GM19193 (cell line): ENCODE results near the gene GMPR.

Experiments
- POLR2A ChIP-seq: IDR thresholded peaks from 4 replicates; pipeline ENCODE4 v1.6.1; 2011; ENCODE audit not compliant: insufficient read depth, insufficient read length; ENCODE audit errors: extremely low read depth

The GMPR gene

DNA sequence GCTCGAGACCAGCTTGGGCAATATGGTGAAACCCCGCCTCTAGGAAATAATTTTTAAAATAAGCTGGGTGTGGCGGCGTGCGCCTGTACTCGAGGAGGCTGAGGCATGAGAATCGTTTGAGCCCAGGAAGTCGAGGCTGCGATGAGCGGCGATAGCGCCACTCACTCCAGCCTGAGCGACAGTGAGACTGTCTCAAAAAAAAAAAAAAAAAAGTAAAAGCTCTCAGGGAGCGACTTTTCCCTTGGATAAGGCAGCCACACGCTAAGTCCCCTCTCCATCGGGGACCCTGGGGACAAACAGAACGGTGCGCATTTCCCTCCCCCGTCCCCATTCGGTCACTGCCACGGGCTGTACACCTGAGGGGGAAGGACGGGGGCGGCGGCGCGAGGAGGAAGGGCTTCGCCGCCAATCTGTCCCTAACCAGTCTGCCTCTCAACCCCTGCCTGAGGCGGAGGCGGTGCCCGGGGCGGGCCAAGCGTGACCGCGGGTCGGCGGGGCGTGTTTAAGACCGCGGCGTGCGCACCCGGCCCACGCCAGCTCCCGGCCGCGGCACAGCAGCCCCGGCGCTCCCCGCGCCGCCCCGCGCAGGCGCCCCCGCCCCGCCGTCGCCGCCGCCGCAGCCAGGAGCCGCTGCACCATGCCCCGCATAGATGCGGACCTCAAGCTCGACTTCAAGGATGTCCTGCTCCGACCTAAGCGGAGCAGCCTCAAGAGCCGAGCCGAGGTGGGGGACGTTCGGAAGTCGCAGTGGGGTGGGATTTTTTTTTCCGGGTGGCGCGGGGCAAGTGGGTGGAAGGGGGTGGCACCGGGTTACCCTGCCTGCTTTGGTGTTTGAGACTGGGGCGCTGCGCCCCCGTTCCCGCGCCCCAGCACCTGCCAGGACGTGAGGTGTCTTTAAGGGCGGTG lies at the start of gene GMPR:
Gene GMPR (plus strand): TSS at position 531 of the 906 bp plus-strand sequence. CDS start 107 bp downstream, at position 638.
- peak; percentile 45 for TF ChIP-seq POLR2A

- no peak for TF ChIP-seq POLR2A
These were observed 48.2 kb upstream of the GMPR start for GRCh38 chr6:16190214-16190613.

DNA sequence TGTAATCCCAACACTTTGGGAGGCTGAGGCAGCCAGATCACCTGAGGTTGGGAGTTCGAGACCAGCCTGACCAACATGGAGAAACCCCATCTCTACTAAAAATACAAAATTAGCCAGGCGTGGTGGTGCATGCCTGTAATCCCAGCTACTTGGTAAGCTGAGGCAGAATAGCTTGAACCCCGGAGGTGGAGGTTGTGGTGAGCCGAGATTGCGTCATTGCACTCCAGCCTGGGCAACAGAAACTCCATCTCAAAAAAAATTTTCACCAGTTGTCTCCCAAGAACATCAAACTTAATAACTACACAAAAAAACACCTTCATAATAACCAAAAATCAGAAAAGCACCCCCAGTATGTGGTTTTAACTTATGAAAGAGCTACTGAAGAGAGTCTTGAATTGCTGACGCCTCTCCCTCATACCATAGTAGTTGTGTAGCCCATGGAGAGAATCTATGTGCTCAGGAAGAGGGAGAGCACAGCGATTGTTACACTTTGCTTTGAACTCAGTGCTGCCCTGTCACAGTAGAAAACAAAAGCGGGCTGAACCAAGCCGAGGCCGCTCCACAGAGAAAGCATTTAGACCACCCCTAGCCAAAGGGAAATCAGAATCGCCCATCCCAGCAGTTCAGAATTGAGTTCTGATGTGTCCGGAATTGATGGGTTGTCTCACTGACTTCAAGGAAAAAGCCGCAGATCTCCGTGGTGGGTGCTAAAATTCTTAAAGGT lies 42.0 kb upstream of the GMPR start:
- no peak for TF ChIP-seq POLR2A

DNA sequence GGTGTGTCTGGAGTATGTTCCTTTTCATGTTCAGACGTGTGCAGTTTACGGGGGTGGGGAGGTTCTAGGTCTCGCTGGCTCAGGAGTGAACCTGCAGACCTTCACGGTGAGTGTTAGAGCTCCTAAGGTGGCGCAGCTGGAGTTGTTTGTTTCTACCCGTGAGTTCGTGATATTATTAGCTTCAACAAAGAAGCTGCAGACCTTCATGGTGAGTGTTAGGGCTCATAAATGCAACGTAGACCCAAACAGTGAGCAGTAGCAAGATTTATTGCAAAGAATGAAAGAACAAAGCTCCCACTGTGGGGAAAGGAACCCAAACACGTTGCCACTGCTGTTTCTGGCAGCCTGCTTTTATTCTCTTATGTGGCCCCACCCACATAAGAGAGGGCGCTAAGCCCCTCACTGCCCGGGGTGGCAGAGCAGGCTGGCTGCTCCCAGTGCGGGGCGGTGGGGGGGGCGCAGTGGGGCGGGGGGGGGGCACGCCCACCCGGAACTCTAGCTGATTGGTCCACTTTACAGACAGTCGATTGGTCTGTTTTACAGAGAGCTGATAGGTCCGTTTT lies 41.3 kb upstream of the GMPR start:
- no peak for TF ChIP-seq POLR2A

- no peak for TF ChIP-seq POLR2A
These were observed 40.2 kb upstream of the GMPR start for GRCh38 chr6:16198061-16198705.

- no peak for TF ChIP-seq POLR2A
These were observed 38.6 kb upstream of the GMPR start for GRCh38 chr6:16199804-16200203.

GRCh38 chr6:16200321-16200883 lies 38.0 kb upstream of the GMPR start:
- no peak for TF ChIP-seq POLR2A

DNA sequence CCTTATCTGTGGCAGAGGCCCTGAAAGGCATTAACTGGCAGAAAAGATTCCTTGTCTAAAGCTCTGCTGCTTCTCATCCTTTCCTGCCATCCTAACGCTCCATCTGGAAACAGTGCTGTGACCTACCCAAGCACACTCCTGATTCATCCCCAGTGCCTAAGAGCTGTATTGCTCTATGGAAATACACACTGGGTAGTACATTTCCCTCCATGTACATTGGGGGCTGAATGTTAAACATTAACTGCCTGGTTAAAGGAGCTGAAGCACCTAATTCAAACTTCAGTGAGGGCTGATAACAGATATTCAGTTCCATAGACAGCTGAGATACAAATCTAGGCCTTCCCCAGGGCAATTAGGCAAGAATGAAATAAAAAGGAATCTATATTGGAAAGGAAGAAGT lies 36.7 kb upstream of the GMPR start:
- no peak for TF ChIP-seq POLR2A

- no peak for TF ChIP-seq POLR2A
These were observed 33.6 kb upstream of the GMPR start for GRCh38 chr6:16204653-16205376.

GRCh38 chr6:16205377-16206144 lies 32.8 kb upstream of the GMPR start:
- TF ChIP-seq POLR2A: no peak

DNA sequence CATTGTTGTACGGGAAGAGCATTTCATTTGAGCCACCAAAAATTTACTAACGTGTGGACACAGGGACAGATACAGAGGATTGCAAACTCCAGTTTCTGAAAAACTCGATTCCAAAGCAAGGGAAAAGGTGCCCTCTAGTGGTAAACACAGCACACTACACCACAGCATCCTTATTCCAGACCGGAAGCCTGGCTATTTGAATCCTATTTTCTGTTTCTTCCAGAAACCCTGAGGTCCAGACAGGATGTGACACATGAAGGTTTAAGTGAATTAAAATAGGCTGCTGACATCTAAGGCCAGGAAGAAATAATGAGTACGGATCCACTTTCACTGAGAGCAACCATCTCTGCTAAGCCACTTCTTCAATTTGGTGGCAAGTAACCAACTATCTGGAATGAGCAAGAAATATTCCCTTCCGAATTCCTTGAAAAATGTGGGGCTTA lies 31.8 kb upstream of the GMPR start:
- TF ChIP-seq POLR2A: no peak

- TF ChIP-seq POLR2A: no peak
These were observed 29.4 kb upstream of the GMPR start for GRCh38 chr6:16208989-16209388.

GRCh38 chr6:16209539-16209938 lies 28.8 kb upstream of the GMPR start:
- no peak for TF ChIP-seq POLR2A
